WTC11 (cell line): Measurements from ENCODE around the gene IFITM5. TPM values are rescaled to one million over a fixed set of nuclear protein-coding genes. Genes with fewer than 3 reads are reported as not detected.

Source experiments
- ATAC-seq: fragments of 200-7000 bp; cut with Tn5 transposase; 2 replicates; pipeline ENCODE4 v1.10.0; 2021; ENCODE audit warnings: mild to moderate bottlenecking, moderate library complexity
- CTCF ChIA-PET: fragments of 300-600 bp; sonication (Branson Sonifier 250); formaldehyde crosslinking; loops from one replicate; lab custom pipeline; 2021; ENCODE audit warnings: antibody characterized with exemption; lab: Charles Lee
- POLR2A ChIA-PET: fragments of 350-600 bp; sonication (Branson Sonifier 250); formaldehyde crosslinking; loops from one replicate; lab custom pipeline; 2021; ENCODE audit warnings: antibody characterized with exemption; lab: Charles Lee
- DNase-seq: peaks from one replicate; pipeline ENCODE4 v3.0.0; 2021; ENCODE audit warnings: low spot score
- H3K27ac Mint-ChIP-seq: 2 replicates; pipeline ENCODE4 v1.8.0; 2021; ENCODE audit warnings: mixed read lengths
- H3K27me3 Mint-ChIP-seq: 2 replicates; pipeline ENCODE4 v1.8.0; 2021; ENCODE audit warnings: low read depth, mild to moderate bottlenecking, moderate library complexity, mixed read lengths
- H3K36me3 Mint-ChIP-seq: 2 replicates; pipeline ENCODE4 v1.8.0; 2021; ENCODE audit warnings: mixed read lengths
- H3K4me1 Mint-ChIP-seq: 2 replicates; pipeline ENCODE4 v1.8.0; 2022; ENCODE audit warnings: mixed read lengths
- H3K4me3 Mint-ChIP-seq: 2 replicates; pipeline ENCODE4 v1.8.0; 2021; ENCODE audit warnings: mild to moderate bottlenecking, moderate library complexity, mixed read lengths
- H3K9me3 Mint-ChIP-seq: 2 replicates; pipeline ENCODE4 v1.8.0; 2021; ENCODE audit warnings: mixed read lengths
- FOXK1 ChIP-seq: sonication (generic); formaldehyde crosslinking; IDR thresholded peaks from 2 replicates; pipeline ENCODE4 v1.8.0; 2022; ENCODE audit warnings: mild to moderate bottlenecking, moderate library complexity, missing genetic modification reagents
- JUN ChIP-seq: sonication (generic); formaldehyde crosslinking; IDR thresholded peaks from 2 replicates; pipeline ENCODE4 v1.8.0; 2023; ENCODE audit warnings: mild to moderate bottlenecking, missing genetic modification reagents
- KAT7 ChIP-seq: sonication (generic); formaldehyde crosslinking; IDR thresholded peaks from 2 replicates; pipeline ENCODE4 v1.8.1; 2023; ENCODE audit warnings: missing genetic modification reagents, mild to moderate bottlenecking, borderline replicate concordance
- NFATC4 ChIP-seq: fragments of 250-450 bp; sonication (Bioruptor Pico); IDR thresholded peaks from 2 replicates; pipeline ENCODE4 v1.9.0; 2021; ENCODE audit warnings: mild to moderate bottlenecking
- NR2C2 ChIP-seq: sonication (generic); formaldehyde crosslinking; IDR thresholded peaks from 2 replicates; pipeline ENCODE4 v1.8.0; 2022; ENCODE audit warnings: mild to moderate bottlenecking, missing genetic modification reagents
- TCF7 ChIP-seq: sonication (generic); formaldehyde crosslinking; IDR thresholded peaks from 2 replicates; pipeline ENCODE4 v1.8.0; 2022; ENCODE audit warnings: mild to moderate bottlenecking, low read depth, missing genetic modification reagents, moderate library complexity
- TP53 ChIP-seq: sonication (generic); formaldehyde crosslinking; IDR thresholded peaks from 2 replicates; pipeline ENCODE4 v1.8.1; 2023; ENCODE audit warnings: mild to moderate bottlenecking, missing genetic modification reagents
- ZNF423 ChIP-seq: fragments of 250-450 bp; sonication (Bioruptor Pico); IDR thresholded peaks from 2 replicates; pipeline ENCODE4 v2.1.2; 2022; ENCODE audit warnings: mild to moderate bottlenecking, moderate library complexity
- total RNA-seq: library from RNA; stranded (reverse); gene quantifications from 3 replicates; pipeline ENCODE4 v1.2.3, GENCODE V29; 2021
- TF ChIP-seq, protein P1 (sequence below): sonication (generic); formaldehyde crosslinking; IDR thresholded peaks from 2 replicates; pipeline ENCODE4 v1.8.1; 2023; ENCODE audit warnings: mild to moderate bottlenecking, moderate library complexity, missing genetic modification reagents
- TF ChIP-seq, protein P2 (sequence below): fragments of 250-450 bp; sonication (Bioruptor Pico); IDR thresholded peaks from 2 replicates; pipeline ENCODE4 v1.9.0; 2021; ENCODE audit warnings: moderate library complexity, mild to moderate bottlenecking, inconsistent platforms, borderline replicate concordance
- TF ChIP-seq, protein P3 (sequence below): sonication (generic); formaldehyde crosslinking; IDR thresholded peaks from 2 replicates; pipeline ENCODE4 v1.8.1; 2022; ENCODE audit warnings: missing genetic modification reagents, borderline replicate concordance
- TF ChIP-seq, protein P4 (sequence below): sonication (generic); formaldehyde crosslinking; IDR thresholded peaks from 2 replicates; pipeline ENCODE4 v1.8.0; 2023; ENCODE audit warnings: missing genetic modification reagents
- TF ChIP-seq, protein P5 (sequence below): sonication (generic); formaldehyde crosslinking; conservative IDR thresholded peaks from 2 replicates; pipeline ENCODE4 v1.8.1; 2023; ENCODE audit warnings: mild to moderate bottlenecking, low read depth, missing genetic modification reagents, moderate library complexity

IFITM5 gene
- total RNA-seq, 1 experiment from 2014 or later, result not detected

DNA sequence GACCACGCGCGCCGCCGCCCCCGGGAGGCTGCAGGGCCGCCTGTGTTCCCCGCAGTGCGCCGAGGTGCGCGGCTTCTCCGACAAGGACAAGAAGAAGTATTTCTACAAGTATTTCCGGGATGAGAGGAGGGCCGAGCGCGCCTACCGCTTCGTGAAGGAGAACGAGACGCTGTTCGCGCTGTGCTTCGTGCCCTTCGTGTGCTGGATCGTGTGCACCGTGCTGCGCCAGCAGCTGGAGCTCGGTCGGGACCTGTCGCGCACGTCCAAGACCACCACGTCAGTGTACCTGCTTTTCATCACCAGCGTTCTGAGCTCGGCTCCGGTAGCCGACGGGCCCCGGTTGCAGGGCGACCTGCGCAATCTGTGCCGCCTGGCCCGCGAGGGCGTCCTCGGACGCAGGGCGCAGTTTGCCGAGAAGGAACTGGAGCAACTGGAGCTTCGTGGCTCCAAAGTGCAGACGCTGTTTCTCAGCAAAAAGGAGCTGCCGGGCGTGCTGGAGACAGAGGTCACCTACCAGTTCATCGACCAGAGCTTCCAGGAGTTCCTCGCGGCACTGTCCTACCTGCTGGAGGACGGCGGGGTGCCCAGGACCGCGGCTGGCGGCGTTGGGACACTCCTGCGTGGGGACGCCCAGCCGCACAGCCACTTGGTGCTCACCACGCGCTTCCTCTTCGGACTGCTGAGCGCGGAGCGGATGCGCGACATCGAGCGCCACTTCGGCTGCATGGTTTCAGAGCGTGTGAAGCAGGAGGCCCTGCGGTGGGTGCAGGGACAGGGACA, 18.4 kb downstream of the IFITM5 start (continued):
- TF ChIP-seq, protein P1, sequence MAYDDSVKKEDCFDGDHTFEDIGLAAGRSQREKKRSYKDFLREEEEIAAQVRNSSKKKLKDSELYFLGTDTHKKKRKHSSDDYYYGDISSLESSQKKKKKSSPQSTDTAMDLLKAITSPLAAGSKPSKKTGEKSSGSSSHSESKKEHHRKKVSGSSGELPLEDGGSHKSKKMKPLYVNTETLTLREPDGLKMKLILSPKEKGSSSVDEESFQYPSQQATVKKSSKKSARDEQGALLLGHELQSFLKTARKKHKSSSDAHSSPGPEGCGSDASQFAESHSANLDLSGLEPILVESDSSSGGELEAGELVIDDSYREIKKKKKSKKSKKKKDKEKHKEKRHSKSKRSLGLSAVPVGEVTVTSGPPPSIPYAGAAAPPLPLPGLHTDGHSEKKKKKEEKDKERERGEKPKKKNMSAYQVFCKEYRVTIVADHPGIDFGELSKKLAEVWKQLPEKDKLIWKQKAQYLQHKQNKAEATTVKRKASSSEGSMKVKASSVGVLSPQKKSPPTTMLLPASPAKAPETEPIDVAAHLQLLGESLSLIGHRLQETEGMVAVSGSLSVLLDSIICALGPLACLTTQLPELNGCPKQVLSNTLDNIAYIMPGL, result no peak
- TF ChIP-seq JUN (CRISPR knock-in tag), result no peak
- TF ChIP-seq, protein P2, sequence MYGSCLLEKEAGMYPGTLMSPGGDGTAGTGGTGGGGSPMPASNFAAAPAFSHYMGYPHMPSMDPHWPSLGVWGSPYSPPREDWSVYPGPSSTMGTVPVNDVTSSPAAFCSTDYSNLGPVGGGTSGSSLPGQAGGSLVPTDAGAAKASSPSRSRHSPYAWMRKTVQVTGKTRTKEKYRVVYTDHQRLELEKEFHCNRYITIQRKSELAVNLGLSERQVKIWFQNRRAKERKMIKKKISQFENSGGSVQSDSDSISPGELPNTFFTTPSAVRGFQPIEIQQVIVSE (CRISPR knock-in tag), result no peak
- TF ChIP-seq TP53 (CRISPR knock-in tag), result no peak
- TF ChIP-seq, protein P3, sequence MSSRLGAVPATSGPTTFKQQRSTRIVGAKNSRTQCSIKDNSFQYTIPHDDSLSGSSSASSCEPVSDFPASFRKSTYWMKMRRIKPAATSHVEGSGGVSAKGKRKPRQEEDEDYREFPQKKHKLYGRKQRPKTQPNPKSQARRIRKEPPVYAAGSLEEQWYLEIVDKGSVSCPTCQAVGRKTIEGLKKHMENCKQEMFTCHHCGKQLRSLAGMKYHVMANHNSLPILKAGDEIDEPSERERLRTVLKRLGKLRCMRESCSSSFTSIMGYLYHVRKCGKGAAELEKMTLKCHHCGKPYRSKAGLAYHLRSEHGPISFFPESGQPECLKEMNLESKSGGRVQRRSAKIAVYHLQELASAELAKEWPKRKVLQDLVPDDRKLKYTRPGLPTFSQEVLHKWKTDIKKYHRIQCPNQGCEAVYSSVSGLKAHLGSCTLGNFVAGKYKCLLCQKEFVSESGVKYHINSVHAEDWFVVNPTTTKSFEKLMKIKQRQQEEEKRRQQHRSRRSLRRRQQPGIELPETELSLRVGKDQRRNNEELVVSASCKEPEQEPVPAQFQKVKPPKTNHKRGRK (CRISPR knock-in tag), result no peak
- TF ChIP-seq FOXK1 (CRISPR knock-in tag), result no peak
- no peak for TF ChIP-seq NFATC4
- no peak for TF ChIP-seq NR2C2 (CRISPR knock-in tag)
- TF ChIP-seq, protein P4, sequence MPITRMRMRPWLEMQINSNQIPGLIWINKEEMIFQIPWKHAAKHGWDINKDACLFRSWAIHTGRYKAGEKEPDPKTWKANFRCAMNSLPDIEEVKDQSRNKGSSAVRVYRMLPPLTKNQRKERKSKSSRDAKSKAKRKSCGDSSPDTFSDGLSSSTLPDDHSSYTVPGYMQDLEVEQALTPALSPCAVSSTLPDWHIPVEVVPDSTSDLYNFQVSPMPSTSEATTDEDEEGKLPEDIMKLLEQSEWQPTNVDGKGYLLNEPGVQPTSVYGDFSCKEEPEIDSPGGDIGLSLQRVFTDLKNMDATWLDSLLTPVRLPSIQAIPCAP (CRISPR knock-in tag), result no peak

DNA sequence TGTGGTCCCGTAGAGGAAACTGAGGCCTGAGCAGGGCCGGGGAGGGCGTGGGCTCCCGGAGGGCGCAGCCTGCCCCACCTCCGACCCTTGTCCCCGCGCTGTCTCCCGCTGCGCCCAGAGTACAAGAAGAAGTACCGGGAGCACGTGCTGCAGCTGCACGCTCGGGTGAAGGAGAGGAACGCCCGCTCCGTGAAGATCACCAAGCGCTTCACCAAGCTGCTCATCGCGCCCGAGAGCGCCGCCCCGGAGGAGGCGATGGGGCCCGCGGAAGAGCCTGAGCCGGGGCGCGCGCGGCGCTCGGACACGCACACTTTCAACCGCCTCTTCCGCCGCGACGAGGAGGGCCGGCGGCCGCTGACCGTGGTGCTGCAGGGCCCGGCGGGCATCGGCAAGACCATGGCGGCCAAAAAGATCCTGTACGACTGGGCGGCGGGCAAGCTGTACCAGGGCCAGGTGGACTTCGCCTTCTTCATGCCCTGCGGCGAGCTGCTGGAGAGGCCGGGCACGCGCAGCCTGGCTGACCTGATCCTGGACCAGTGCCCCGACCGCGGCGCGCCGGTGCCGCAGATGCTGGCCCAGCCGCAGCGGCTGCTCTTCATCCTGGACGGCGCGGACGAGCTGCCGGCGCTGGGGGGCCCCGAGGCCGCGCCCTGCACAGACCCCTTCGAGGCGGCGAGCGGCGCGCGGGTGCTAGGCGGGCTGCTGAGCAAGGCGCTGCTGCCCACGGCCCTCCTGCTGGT, 19.2 kb downstream of the IFITM5 start:
- Mint-ChIP-seq H3K36me3 (no peaks in the 10 kb centered on the region), H3K4me3 (peak overlapping the region; percentile 40; the same call in 1 of the 2 replicates), H3K4me1 (peaks cover 35% of the 10 kb centered on the region), H3K9me3 (peaks cover 9% of the 10 kb centered on the region), H3K27me3 (peaks cover 50% of the 10 kb centered on the region), H3K27ac (no peak overlapping the region)
- CTCF ChIA-PET, result interaction anchor here (1.0 to 5.8 kb wide), 6 partner anchors 10 to 83 kb away, joined by 3 to 53 read pairs (median 4); no protein-coding TSS in a partner anchor
- POLR2A ChIA-PET, result interaction anchor here (0.6 to 1.2 kb wide), 2 partner anchors 36 to 168 kb away, joined by 3 read pairs; no protein-coding TSS in a partner anchor
- DNase-seq, result peak; percentile 46
- TF ChIP-seq, protein P5, sequence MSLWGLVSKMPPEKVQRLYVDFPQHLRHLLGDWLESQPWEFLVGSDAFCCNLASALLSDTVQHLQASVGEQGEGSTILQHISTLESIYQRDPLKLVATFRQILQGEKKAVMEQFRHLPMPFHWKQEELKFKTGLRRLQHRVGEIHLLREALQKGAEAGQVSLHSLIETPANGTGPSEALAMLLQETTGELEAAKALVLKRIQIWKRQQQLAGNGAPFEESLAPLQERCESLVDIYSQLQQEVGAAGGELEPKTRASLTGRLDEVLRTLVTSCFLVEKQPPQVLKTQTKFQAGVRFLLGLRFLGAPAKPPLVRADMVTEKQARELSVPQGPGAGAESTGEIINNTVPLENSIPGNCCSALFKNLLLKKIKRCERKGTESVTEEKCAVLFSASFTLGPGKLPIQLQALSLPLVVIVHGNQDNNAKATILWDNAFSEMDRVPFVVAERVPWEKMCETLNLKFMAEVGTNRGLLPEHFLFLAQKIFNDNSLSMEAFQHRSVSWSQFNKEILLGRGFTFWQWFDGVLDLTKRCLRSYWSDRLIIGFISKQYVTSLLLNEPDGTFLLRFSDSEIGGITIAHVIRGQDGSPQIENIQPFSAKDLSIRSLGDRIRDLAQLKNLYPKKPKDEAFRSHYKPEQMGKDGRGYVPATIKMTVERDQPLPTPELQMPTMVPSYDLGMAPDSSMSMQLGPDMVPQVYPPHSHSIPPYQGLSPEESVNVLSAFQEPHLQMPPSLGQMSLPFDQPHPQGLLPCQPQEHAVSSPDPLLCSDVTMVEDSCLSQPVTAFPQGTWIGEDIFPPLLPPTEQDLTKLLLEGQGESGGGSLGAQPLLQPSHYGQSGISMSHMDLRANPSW (CRISPR knock-in tag), result no peak
- TF ChIP-seq ZNF423 (CRISPR knock-in tag) (no peak), TCF7 (CRISPR knock-in tag) (0 out of 2 replicates have a peak, but pooled peaks have one; percentile 49), KAT7 (CRISPR knock-in tag) (no peak)
- TF ChIP-seq, all 79 proteins: peak for 1
- ATAC-seq, result peak; percentile 26
